Vein endothelial cell (primary cell): Measurements from ENCODE around the gene ITGB8. TPM values are rescaled to one million over a fixed set of nuclear protein-coding genes. Genes with fewer than 3 reads are reported as not detected.

Experiments
- small RNA-seq: library from RNA; depleted of rRNA; stranded (forward); fragments of <200 nt; gene quantifications from one replicate; pipeline ENCODE3, GENCODE V24; 2012
- total RNA-seq: library from RNA; depleted of rRNA; stranded (reverse); fragments of >200 nt; gene quantifications from 2 replicates; pipeline ENCODE4 v1.2.3, GENCODE V29; 2012

ITGB8 gene
- total RNA-seq, result 7.2 and 9.8 TPM in 2 replicates

GRCh38 chr7:20330239-20330927 lies at the start of gene ITGB8:
ITGB8 (plus strand) TSS chr7:20330900; CDS start chr7:20331807, 907 bp downstream.

Small RNAs within 50 kb of the gene (small RNA-seq; reads per million reads assigned to genes)
- gene RF00275, result not detected

Other genes starting within 250 kb of the ITGB8 start
- not detected in 2 replicates for gene MACC1, start 113.5 kb upstream of the ITGB8 start, total RNA-seq